HepG2 (cell line): ENCODE data around the gene SYNJ2. TPM values are rescaled to one million over a fixed set of nuclear protein-coding genes. Genes with fewer than 3 reads are reported as not detected.

Source experiments
- ATAC-seq: fragments of 200-7000 bp; cut with Tn5 transposase; 3 replicates; pipeline ENCODE4 v1.9.1; 2020; ENCODE audit warnings: mild to moderate bottlenecking, moderate library complexity
- BruUV-seq: library from RNA; stranded (reverse); fragments of 400-500 nt; replicated peaks from 2 replicates; lab custom pipeline; 2021; lab: Mats Ljungman, UMichigan
- CTCF ChIA-PET: fragments of 300-600 bp; formaldehyde crosslinking; extraction: SDS; loops from one replicate; lab custom pipeline; 2021; ENCODE audit warnings: low total read pairs, inconsistent platforms, low intra/inter-chr PET ratio; lab: Yijun Ruan, JAX
- POLR2A ChIA-PET: fragments of 350-600 bp; sonication (Branson Sonifier 250); formaldehyde crosslinking; loops from one replicate; lab custom pipeline; 2020; ENCODE audit warnings: antibody characterized with exemption, inconsistent platforms; lab: Yijun Ruan, JAX
- DNase-seq: peaks from one replicate; pipeline ENCODE4 v3.0.0-alpha.2; 2015; ENCODE audit warnings: low spot score
- FAIRE-seq: peaks from 3 replicates; lab custom pipeline; 2011; peaks lifted over from hg19 to GRCh38; lab: Jason Lieb, UNC
- H2AFZ ChIP-seq: one replicate; pipeline ENCODE4 v1.6.1; 2011; ENCODE audit warnings: low read length, inconsistent platforms
- H3K27ac ChIP-seq: fragments of 300-600 bp; 3 replicates; pipeline ENCODE4 v1.8.0; 2011; ENCODE audit warnings: mixed run types, mild to moderate bottlenecking, mixed read lengths, low read length, inconsistent platforms; ENCODE audit not compliant: insufficient read depth; ENCODE audit errors: extremely low read length
- H3K27me3 ChIP-seq, 2 experiments: fragments of 200-600 bp in 1 of 2; 2 replicates in 1 of 2; 3 replicates in 1 of 2; pipeline versions ENCODE4 v1.6.0 to v1.8.0; 2011; ENCODE audit warnings: low read length in 2 of 2, mild to moderate bottlenecking in 2 of 2, moderate library complexity in 2 of 2, inconsistent platforms in 1 of 2; ENCODE audit not compliant: insufficient read depth in 2 of 2, control insufficient read depth in 1 of 2
- H3K36me3 ChIP-seq, 2 experiments: fragments of 200-600 bp in 1 of 2; replicated peaks in 1 of 2; 2 replicates in 1 of 2; 3 replicates in 1 of 2; pipeline versions ENCODE4 v1.5.1 to v1.8.0; 2011; ENCODE audit warnings: low read length in 2 of 2, inconsistent platforms in 1 of 2; ENCODE audit not compliant: insufficient read depth in 2 of 2, control insufficient read depth in 1 of 2
- H3K4me1 ChIP-seq: 2 replicates; pipeline ENCODE4 v1.5.1; 2012; ENCODE audit warnings: low read length, inconsistent platforms; ENCODE audit not compliant: insufficient read depth
- H3K4me2 ChIP-seq: 2 replicates; pipeline ENCODE4 v1.6.0; 2011; ENCODE audit warnings: low read depth, low read length, inconsistent platforms
- H3K4me3 ChIP-seq, 3 experiments: fragments of 200-600 bp in 1 of 3; sonication (generic), shearing (Covaris generic) in 1 of 3; replicated peaks in 1 of 3; 2 replicates each; pipeline ENCODE4 v1.5.1; 2011 to 2016; ENCODE audit warnings: low read length in 3 of 3, inconsistent platforms in 2 of 3, low read depth in 2 of 3, mild to moderate bottlenecking in 2 of 3, control low read depth in 1 of 3, mixed read lengths in 1 of 3; ENCODE audit not compliant: insufficient read depth in 1 of 3
- H3K79me2 ChIP-seq: one replicate; pipeline ENCODE4 v1.6.1; 2011; ENCODE audit warnings: low read length, inconsistent platforms; ENCODE audit not compliant: insufficient read depth
- H3K9ac ChIP-seq: 2 replicates; pipeline ENCODE4 v1.6.0; 2011; ENCODE audit warnings: mild to moderate bottlenecking, low read depth, low read length, inconsistent platforms; ENCODE audit not compliant: insufficient read depth
- H3K9me3 ChIP-seq: 2 replicates; pipeline ENCODE4 v1.5.1; 2012; ENCODE audit warnings: mild to moderate bottlenecking, low read length
- H4K20me1 ChIP-seq: 2 replicates; pipeline ENCODE4 v1.6.0; 2011; ENCODE audit warnings: inconsistent platforms, mild to moderate bottlenecking, low read length, moderate library complexity; ENCODE audit not compliant: insufficient read depth
- DNMT1 ChIP-seq: sonication (generic); formaldehyde crosslinking; IDR thresholded peaks from 2 replicates; pipeline ENCODE4 v1.5.1; 2020; ENCODE audit warnings: mild to moderate bottlenecking, missing genetic modification reagents
- HCFC1 ChIP-seq: fragments of 150-350 bp; IDR thresholded peaks from 2 replicates; pipeline ENCODE4 v1.6.1; 2014; ENCODE audit warnings: low read depth, low read length
- KMT2B ChIP-seq: IDR thresholded peaks from 2 replicates; pipeline ENCODE4 v1.6.1; 2016; ENCODE audit warnings: missing genetic modification reagents, missing compliant biosample characterization
- POLR2AphosphoS5 ChIP-seq: IDR thresholded peaks from 2 replicates; pipeline ENCODE4 v1.6.1; 2012; ENCODE audit warnings: low read depth, low read length
- RELA ChIP-seq: sonication (generic); formaldehyde crosslinking; IDR thresholded peaks from 2 replicates; pipeline ENCODE4 v1.4.0; 2020; ENCODE audit warnings: missing genetic modification reagents
- SSRP1 ChIP-seq: IDR thresholded peaks from 2 replicates; pipeline ENCODE4 v1.6.1; 2016; ENCODE audit warnings: control low read depth
- ZMYM3 ChIP-seq: sonication (generic); formaldehyde crosslinking; IDR thresholded peaks from 2 replicates; pipeline ENCODE4 v1.5.1; 2020; ENCODE audit warnings: mild to moderate bottlenecking, missing genetic modification reagents
- ZNF468 ChIP-seq: sonication (generic); formaldehyde crosslinking; IDR thresholded peaks from 2 replicates; pipeline ENCODE4 v1.8.0; 2022; ENCODE audit warnings: mild to moderate bottlenecking, moderate library complexity, missing genetic modification reagents
- ZNF781 ChIP-seq: sonication (generic); formaldehyde crosslinking; IDR thresholded peaks from 2 replicates; pipeline ENCODE4 v1.5.1; 2020; ENCODE audit warnings: borderline replicate concordance, mild to moderate bottlenecking, missing genetic modification reagents; ENCODE audit errors: not compliant biosample characterization
- WGBS: methylation state at CpG from one replicate; pipeline ENCODE4 v1.1.6; 2017; ENCODE audit warnings: low lambda C conversion rate; 5-methylcytosine and 5-hydroxymethylcytosine counted together
- in situ Hi-C: cut with HindIII; loops from 2 replicates; pipeline ENCODE4 v1.10.0; 2017; ENCODE audit warnings: low pct_unique_long_range_greater_than_20kb; ENCODE audit not compliant: extremely low pct_ligation_motif_present
- intact Hi-C: fragments of 100-400 bp; cut with micrococcal nuclease; formaldehyde crosslinking; loops from one replicate; pipeline ENCODE4 v1.10.0; 2022; ENCODE audit not compliant: unreplicated experiment
- polyA plus RNA-seq, 8 experiments: library from polyadenylated mRNA; depleted of rRNA in 3 of 8; stranded (reverse) in 7 of 8; unstranded in 1 of 8; fragments of >200 nt; fragmentation: Illumina TruSeq in 4 of 8; extraction: Trizol in 4 of 8; gene quantifications; 2 replicates each; pipeline versions ENCODE4 v1.2.1 to v1.2.3, GENCODE V29; 2011 to 2016; ENCODE audit warnings: low read depth in 4 of 8, missing spikeins in 1 of 8, mixed read lengths in 1 of 8; ENCODE audit not compliant: insufficient read depth in 1 of 8
- total RNA-seq, 5 experiments: library from RNA; depleted of rRNA; stranded (reverse); fragments of >200 nt; fragmentation: Illumina TruSeq; extraction: Trizol; gene quantifications; 2 replicates each; pipeline ENCODE4 v1.2.3, GENCODE V29; 2016; ENCODE audit warnings: low read depth in 1 of 5
- TF ChIP-seq, protein P1 (sequence below): sonication (generic); formaldehyde crosslinking; IDR thresholded peaks from 2 replicates; pipeline ENCODE4 v1.4.0; 2020; ENCODE audit warnings: missing genetic modification reagents, borderline replicate concordance

The SYNJ2 gene
- total and polyA plus RNA-seq, 2 of the 13 experiments (the other 11 are each of a cell fraction or from before 2014, with no cell fraction given): 39.1 to 57.6 TPM

DNA sequence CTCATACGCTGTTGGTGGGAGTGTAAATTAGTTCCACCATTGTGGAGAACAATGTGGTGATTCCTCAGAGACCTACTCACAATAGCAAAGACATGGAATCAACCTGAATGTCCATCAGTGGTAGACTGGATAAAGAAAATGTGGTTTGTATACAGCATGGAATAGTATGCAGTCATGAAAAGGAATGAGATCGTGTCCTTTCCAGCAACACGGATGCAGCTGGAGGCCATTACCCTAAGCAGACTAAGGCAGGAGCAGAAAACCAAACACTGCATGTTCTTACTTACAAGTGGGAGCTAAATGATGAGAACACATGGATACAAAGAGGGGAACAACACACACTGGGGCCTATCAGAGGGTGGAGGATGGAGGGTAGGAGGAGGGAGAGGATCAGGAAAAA is 54.6 kb downstream of the SYNJ2 start:
- POLR2A ChIA-PET: interaction anchor here (1.2 to 6.3 kb wide), 2 partner anchors 23 to 55 kb away, joined by 3 to 75 read pairs; partner anchors contain the start of gene SYNJ2
- Histone ChIP-seq H3K4me1 (peaks cover 87% of the 10 kb centered on the region), H2AFZ (no peak overlapping the region), H3K4me3 (no peak overlapping the region), H3K79me2 (peaks cover 45% of the 10 kb centered on the region), H3K9me3 (no peaks in the 10 kb centered on the region), H3K27ac (no peak overlapping the region), H3K4me2 (no peak overlapping the region), H3K9ac (no peak overlapping the region), H3K27me3 (no peaks in the 10 kb centered on the region), H4K20me1 (no peaks in the 10 kb centered on the region), H3K36me3 (peaks cover 35 to 62% of the 10 kb centered on the region in 2 experiments)
- in situ Hi-C loops (no loop called here), intact Hi-C loops (no loop called here)
- CTCF ChIA-PET: no interaction called here
- BruUV-seq: no TSS peak
- DNase-seq (no peak), ATAC-seq (no peak), FAIRE-seq (no peak)
- 65% methylated on average over 3 of the region's 3 CpGs for WGBS
- no peak for TF ChIP-seq DNMT1 (CRISPR knock-in tag)
- TF ChIP-seq ZMYM3 (CRISPR knock-in tag): peak; percentile 64; the same call in 1 of the 2 replicates
- TF ChIP-seq KMT2B (CRISPR knock-in tag): no peak
- TF ChIP-seq ZNF781 (CRISPR knock-in tag): no peak
- no peak for TF ChIP-seq ZNF468
- TF ChIP-seq, protein P1, sequence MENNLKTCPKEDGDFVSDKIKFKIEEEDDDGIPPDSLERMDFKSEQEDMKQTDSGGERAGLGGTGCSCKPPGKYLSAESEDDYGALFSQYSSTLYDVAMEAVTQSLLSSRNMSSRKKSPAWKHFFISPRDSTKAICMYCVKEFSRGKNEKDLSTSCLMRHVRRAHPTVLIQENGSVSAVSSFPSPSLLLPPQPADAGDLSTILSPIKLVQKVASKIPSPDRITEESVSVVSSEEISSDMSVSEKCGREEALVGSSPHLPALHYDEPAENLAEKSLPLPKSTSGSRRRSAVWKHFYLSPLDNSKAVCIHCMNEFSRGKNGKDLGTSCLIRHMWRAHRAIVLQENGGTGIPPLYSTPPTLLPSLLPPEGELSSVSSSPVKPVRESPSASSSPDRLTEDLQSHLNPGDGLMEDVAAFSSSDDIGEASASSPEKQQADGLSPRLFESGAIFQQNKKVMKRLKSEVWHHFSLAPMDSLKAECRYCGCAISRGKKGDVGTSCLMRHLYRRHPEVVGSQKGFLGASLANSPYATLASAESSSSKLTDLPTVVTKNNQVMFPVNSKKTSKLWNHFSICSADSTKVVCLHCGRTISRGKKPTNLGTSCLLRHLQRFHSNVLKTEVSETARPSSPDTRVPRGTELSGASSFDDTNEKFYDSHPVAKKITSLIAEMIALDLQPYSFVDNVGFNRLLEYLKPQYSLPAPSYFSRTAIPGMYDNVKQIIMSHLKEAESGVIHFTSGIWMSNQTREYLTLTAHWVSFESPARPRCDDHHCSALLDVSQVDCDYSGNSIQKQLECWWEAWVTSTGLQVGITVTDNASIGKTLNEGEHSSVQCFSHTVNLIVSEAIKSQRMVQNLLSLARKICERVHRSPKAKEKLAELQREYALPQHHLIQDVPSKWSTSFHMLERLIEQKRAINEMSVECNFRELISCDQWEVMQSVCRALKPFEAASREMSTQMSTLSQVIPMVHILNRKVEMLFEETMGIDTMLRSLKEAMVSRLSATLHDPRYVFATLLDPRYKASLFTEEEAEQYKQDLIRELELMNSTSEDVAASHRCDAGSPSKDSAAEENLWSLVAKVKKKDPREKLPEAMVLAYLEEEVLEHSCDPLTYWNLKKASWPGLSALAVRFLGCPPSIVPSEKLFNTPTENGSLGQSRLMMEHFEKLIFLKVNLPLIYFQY: no peak
- TF ChIP-seq SSRP1 (CRISPR knock-in tag): peak; percentile 20; the same call in 1 of the 2 replicates
- no peak for TF ChIP-seq RELA (CRISPR knock-in tag)
- TF ChIP-seq POLR2AphosphoS5: no peak
- no peak for TF ChIP-seq HCFC1
